ENCODE results near the gene ASNS. TPM values are rescaled to one million over a fixed set of nuclear protein-coding genes. Genes with fewer than 3 reads are reported as not detected.

Gene ASNS
- total and polyA plus RNA-seq, 2 experiments from 2014 or later = 163 to 166 TPM

GRCh38 chr7:97873606-97874005 is 1.4 kb upstream of the ASNS start:
- Histone ChIP-seq H3K4me1 (ENCODE audit: insufficient read depth) (peaks cover 15% of the 10 kb centered on the region), H3K27me3 (ENCODE audit: insufficient read depth) (peaks cover 27% of the 10 kb centered on the region), H3K4me3 (peak overlapping the region; percentile 76; the same call in 1 of the 2 replicates), H3K79me2 (replicated peaks; ENCODE audit: insufficient read depth) (peaks cover 27% of the 10 kb centered on the region), H4K20me1 (replicated peaks; ENCODE audit: insufficient read depth) (peaks cover 22% of the 10 kb centered on the region), H2AFZ (no peak overlapping the region), H3F3A (replicated peaks; ENCODE audit: low read depth) (no peaks in the 10 kb centered on the region), H3K36me3 (ENCODE audit: insufficient read depth) (peaks cover 5% of the 10 kb centered on the region; the same call in 1 of the 2 replicates), H3K9me2 (ENCODE audit: insufficient read depth) (no peaks in the 10 kb centered on the region; the same call in 1 of the 2 replicates), H3K27ac (ENCODE audit: low read depth) (no peak overlapping the region), H3K4me2 (peak overlapping the region; percentile 56)
- Mint-ChIP-seq H3K27ac (no peak overlapping the region), H3K4me3 (peak overlapping the region; percentile 96), H3K27me3 (ENCODE audit: insufficient read depth, low read depth, poor library complexity) (peaks cover 17% of the 10 kb centered on the region), H3K9me3 (no peaks in the 10 kb centered on the region; the same call in 2 of the 3 replicates), H3K36me3 (ENCODE audit: low read depth) (peaks cover 15% of the 10 kb centered on the region), H3K4me1 (peaks cover 36% of the 10 kb centered on the region)
- TF ChIP-seq, protein P1, sequence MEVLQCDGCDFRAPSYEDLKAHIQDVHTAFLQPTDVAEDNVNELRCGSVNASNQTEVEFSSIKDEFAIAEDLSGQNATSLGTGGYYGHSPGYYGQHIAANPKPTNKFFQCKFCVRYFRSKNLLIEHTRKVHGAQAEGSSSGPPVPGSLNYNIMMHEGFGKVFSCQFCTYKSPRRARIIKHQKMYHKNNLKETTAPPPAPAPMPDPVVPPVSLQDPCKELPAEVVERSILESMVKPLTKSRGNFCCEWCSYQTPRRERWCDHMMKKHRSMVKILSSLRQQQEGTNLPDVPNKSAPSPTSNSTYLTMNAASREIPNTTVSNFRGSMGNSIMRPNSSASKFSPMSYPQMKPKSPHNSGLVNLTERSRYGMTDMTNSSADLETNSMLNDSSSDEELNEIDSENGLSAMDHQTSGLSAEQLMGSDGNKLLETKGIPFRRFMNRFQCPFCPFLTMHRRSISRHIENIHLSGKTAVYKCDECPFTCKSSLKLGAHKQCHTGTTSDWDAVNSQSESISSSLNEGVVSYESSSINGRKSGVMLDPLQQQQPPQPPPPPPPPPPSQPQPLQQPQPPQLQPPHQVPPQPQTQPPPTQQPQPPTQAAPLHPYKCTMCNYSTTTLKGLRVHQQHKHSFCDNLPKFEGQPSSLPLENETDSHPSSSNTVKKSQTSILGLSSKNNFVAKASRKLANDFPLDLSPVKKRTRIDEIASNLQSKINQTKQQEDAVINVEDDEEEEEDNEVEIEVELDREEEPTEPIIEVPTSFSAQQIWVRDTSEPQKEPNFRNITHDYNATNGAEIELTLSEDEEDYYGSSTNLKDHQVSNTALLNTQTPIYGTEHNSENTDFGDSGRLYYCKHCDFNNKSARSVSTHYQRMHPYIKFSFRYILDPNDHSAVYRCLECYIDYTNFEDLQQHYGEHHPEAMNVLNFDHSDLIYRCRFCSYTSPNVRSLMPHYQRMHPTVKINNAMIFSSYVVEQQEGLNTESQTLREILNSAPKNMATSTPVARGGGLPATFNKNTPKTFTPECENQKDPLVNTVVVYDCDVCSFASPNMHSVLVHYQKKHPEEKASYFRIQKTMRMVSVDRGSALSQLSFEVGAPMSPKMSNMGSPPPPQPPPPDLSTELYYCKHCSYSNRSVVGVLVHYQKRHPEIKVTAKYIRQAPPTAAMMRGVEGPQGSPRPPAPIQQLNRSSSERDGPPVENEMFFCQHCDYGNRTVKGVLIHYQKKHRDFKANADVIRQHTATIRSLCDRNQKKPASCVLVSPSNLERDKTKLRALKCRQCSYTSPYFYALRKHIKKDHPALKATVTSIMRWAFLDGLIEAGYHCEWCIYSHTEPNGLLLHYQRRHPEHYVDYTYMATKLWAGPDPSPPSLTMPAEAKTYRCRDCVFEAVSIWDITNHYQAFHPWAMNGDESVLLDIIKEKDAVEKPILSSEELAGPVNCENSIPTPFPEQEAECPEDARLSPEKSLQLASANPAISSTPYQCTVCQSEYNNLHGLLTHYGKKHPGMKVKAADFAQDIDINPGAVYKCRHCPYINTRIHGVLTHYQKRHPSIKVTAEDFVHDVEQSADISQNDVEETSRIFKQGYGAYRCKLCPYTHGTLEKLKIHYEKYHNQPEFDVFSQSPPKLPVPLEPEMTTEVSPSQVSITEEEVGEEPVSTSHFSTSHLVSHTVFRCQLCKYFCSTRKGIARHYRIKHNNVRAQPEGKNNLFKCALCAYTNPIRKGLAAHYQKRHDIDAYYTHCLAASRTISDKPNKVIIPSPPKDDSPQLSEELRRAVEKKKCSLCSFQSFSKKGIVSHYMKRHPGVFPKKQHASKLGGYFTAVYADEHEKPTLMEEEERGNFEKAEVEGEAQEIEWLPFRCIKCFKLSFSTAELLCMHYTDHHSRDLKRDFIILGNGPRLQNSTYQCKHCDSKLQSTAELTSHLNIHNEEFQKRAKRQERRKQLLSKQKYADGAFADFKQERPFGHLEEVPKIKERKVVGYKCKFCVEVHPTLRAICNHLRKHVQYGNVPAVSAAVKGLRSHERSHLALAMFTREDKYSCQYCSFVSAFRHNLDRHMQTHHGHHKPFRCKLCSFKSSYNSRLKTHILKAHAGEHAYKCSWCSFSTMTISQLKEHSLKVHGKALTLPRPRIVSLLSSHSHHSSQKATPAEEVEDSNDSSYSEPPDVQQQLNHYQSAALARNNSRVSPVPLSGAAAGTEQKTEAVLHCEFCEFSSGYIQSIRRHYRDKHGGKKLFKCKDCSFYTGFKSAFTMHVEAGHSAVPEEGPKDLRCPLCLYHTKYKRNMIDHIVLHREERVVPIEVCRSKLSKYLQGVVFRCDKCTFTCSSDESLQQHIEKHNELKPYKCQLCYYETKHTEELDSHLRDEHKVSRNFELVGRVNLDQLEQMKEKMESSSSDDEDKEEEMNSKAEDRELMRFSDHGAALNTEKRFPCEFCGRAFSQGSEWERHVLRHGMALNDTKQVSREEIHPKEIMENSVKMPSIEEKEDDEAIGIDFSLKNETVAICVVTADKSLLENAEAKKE (CRISPR knock-in tag; IDR thresholded peaks at IDR 0.05) = no peak
- TF ChIP-seq CREB1 (CRISPR knock-in tag; IDR thresholded peaks at IDR 0.05; ENCODE audit: low read depth) = no peak
- no peak for TF ChIP-seq NANOG (IDR thresholded peaks at IDR 0.05; ENCODE audit: borderline replicate concordance)
- TF ChIP-seq EZH2 (IDR thresholded peaks at IDR 0.05; ENCODE audit: low read depth, unreplicated experiment) = no peak
- no peak for TF ChIP-seq REST (IDR thresholded peaks at IDR 0.05; ENCODE audit: unreplicated experiment)
- no peak for TF ChIP-seq POLR2AphosphoS5 (IDR thresholded peaks at IDR 0.05; ENCODE audit: low read depth)
- no peak for TF ChIP-seq ETS1 (IDR thresholded peaks at IDR 0.05)
- TF ChIP-seq STAT1 (IDR thresholded peaks at IDR 0.05; ENCODE audit: unreplicated experiment) = no peak
- no peak for TF ChIP-seq EZH2phosphoT487 (IDR thresholded peaks at IDR 0.05; ENCODE audit: unreplicated experiment)
- TF ChIP-seq JUNB (IDR thresholded peaks at IDR 0.05; ENCODE audit: unreplicated experiment) = no peak
- TF ChIP-seq ZNF331 (CRISPR knock-in tag; IDR thresholded peaks at IDR 0.05; ENCODE audit: low read depth) = no peak
- ATAC-seq (peak; percentile 22), DNase-seq (ENCODE audit: low spot score) (peak; percentile 40)
